Measurements from ENCODE around the gene HMCN2.

The HMCN2 gene

GRCh38 chr9:130454096-130454811, 188.7 kb downstream of the HMCN2 start:
- no peak for TF ChIP-seq CTCF (IDR thresholded peaks at IDR 0.05; ENCODE audit: extremely low read depth, insufficient read depth, missing control alignments)
- DNase-seq (ENCODE audit: low spot score) = no peak
- in situ Hi-C loops (cut with MboI; ENCODE audit: low pct_unique_long_range_greater_than_20kb, low sequenced_read_pairs, unreplicated experiment) = loop anchor here (10.0 kb wide), 1 partner anchor 231 kb away; no protein-coding TSS in a partner anchor

- DNase-seq (ENCODE audit: low spot score) = no peak
- in situ Hi-C loops (cut with MboI; ENCODE audit: low pct_unique_long_range_greater_than_20kb, low sequenced_read_pairs, unreplicated experiment) = loop anchor here (10.0 kb wide), 1 partner anchor 230 kb away; no protein-coding TSS in a partner anchor
- TF ChIP-seq CTCF (IDR thresholded peaks at IDR 0.05; ENCODE audit: extremely low read depth, insufficient read depth, missing control alignments) = no peak
Measured at GRCh38 chr9:130454812-130455325, 189.3 kb downstream of the HMCN2 start.

GRCh38 chr9:130458027-130458803, 192.7 kb downstream of the HMCN2 start:
- in situ Hi-C loops (cut with MboI; ENCODE audit: low pct_unique_long_range_greater_than_20kb, low sequenced_read_pairs, unreplicated experiment) = loop anchor here (10.0 kb wide), 1 partner anchor 227 kb away; no protein-coding TSS in a partner anchor
- DNase-seq (ENCODE audit: low spot score) = no peak
- TF ChIP-seq CTCF (IDR thresholded peaks at IDR 0.05; ENCODE audit: extremely low read depth, insufficient read depth, missing control alignments) = no peak

GRCh38 chr9:130458804-130459067, 193.2 kb downstream of the HMCN2 start:
- no peak for TF ChIP-seq CTCF (IDR thresholded peaks at IDR 0.05; ENCODE audit: extremely low read depth, insufficient read depth, missing control alignments)
- DNase-seq (ENCODE audit: low spot score) = no peak
- in situ Hi-C loops (cut with MboI; ENCODE audit: low pct_unique_long_range_greater_than_20kb, low sequenced_read_pairs, unreplicated experiment) = loop anchor here (10.0 kb wide), 1 partner anchor 226 kb away; no protein-coding TSS in a partner anchor

- TF ChIP-seq CTCF (IDR thresholded peaks at IDR 0.05; ENCODE audit: extremely low read depth, insufficient read depth, missing control alignments) = no peak
- DNase-seq (ENCODE audit: low spot score) = no peak
- in situ Hi-C loops (cut with MboI; ENCODE audit: low pct_unique_long_range_greater_than_20kb, low sequenced_read_pairs, unreplicated experiment) = loop anchor here (10.0 kb wide), 1 partner anchor 226 kb away; no protein-coding TSS in a partner anchor
Measured at GRCh38 chr9:130459151-130459550, 193.6 kb downstream of the HMCN2 start.

GRCh38 chr9:130459941-130460669, 194.5 kb downstream of the HMCN2 start:
- no peak for DNase-seq (ENCODE audit: low spot score)
- in situ Hi-C loops (cut with MboI; ENCODE audit: low pct_unique_long_range_greater_than_20kb, low sequenced_read_pairs, unreplicated experiment) = loop anchor here (10.0 kb wide), 1 partner anchor 225 kb away; no protein-coding TSS in a partner anchor
- TF ChIP-seq CTCF (IDR thresholded peaks at IDR 0.05; ENCODE audit: extremely low read depth, insufficient read depth, missing control alignments) = no peak

Data from GM13977 (cell line).